COLO668 (cell line): Measurements from ENCODE around the gene RNF7.
"Not testable (repeated sequence)": the region's sequence is repeated elsewhere in the genome, so short reads cannot be mapped to it uniquely, and the experiment has no call there.

ENCODE experiments used
- DNase-seq: peaks from one replicate; lab custom pipeline; 2025; ENCODE audit not compliant: unreplicated experiment; lab: John Stamatoyannopoulos, UW

The RNF7 gene

GRCh38 chr3:141777957-141778813 is 40.1 kb downstream of the RNF7 start:
- DNase-seq: no peak

GRCh38 chr3:141779667-141780066 is 41.6 kb downstream of the RNF7 start:
- DNase-seq: no peak

GRCh38 chr3:141782386-141782932 is 44.4 kb downstream of the RNF7 start:
- DNase-seq: no peak

GRCh38 chr3:141783632-141784031 is 45.5 kb downstream of the RNF7 start:
- no peak for DNase-seq

DNA sequence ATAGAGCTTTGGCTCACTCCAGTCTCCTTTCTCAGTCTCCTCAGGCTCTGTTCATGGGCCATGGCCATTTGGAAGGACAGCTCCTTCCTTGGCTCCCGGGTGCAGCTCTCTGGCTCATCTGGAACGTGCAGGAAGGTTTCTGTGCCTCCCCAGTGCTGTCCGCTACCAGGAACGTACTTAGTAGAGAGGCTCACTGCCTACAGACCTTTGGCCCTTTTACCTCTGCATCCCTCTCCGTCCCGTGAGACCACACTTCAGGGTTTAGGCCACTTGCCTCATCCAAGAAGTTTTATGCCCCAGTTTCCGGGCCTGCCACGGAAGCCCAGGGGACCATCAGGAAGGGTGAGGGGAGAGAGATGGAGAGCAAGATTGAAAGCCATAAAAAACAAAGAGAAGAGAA is 46.0 kb downstream of the RNF7 start:
- DNase-seq: no peak

DNA sequence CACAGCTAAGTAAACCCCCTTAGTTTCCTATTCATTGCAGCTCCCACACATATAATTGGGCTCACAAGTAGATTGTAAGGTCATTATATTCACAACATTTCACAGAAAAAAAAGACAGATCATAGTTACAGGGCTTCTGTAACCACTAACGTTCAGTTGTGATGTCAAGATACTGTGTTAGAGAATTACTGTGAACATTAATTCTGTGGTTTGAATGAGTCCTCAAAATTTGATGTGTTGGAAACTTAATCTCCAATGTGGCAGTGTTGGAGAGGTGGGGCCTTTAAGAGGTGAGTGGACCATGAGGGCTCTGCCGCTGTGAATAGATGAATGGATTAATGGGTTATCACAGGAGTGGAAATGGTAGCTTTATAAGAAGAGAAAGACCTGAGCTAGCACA is 46.4 kb downstream of the RNF7 start:
- no peak for DNase-seq

GRCh38 chr3:141788149-141788548 is 50.1 kb downstream of the RNF7 start:
- DNase-seq: no peak

DNA sequence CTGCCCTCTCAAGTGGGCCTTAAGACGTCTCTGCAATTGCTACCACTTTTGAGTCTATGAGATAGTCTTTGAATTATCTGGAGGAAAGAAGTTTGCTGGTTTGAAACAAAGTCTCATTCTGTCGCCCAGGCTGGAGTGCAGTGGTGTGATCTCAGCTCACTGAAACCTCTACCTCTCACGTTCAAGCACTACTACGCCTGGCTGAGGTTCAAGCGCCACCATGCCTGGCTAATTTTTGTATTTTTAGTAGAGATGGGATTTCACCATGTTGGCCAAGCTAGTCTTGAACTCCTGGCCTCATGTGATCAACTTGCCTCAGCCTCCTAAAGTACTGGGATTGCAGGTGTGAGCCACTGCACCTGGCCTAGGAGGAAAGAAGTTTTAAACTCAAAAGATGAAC is 50.7 kb downstream of the RNF7 start:
- DNase-seq: not testable (repeated sequence)

DNA sequence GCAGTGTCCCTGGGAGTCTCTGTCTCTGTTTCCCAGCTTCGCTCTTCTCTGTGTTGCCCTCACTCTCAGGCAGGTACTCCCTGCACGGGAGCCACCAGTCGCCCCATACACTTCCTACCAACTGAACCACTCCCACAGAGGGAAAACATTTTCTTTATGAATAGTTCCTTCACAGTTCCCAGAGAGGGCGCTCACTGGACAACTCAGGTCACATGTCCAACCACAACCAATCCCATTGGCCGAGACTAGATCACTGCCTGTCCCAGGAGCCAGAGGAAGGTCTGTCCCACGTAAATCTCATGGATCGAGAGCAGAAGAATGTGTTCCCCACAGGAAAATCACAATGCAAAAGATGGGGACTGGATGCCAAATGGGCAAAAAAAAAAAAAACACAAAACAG is 51.2 kb downstream of the RNF7 start:
- DNase-seq: no peak

GRCh38 chr3:141790171-141790570 is 52.1 kb downstream of the RNF7 start:
- DNase-seq: no peak

- DNase-seq: no peak
Observed at GRCh38 chr3:141792495-141792894, 54.4 kb downstream of the RNF7 start.

- no peak for DNase-seq
Observed at GRCh38 chr3:141793476-141794260, 55.6 kb downstream of the RNF7 start.

GRCh38 chr3:141795276-141795675 is 57.2 kb downstream of the RNF7 start:
- DNase-seq: no peak

GRCh38 chr3:141795741-141796080 is 57.6 kb downstream of the RNF7 start:
- DNase-seq: no peak

GRCh38 chr3:141796081-141796888 is 58.2 kb downstream of the RNF7 start:
- no peak for DNase-seq
